RWPE1 (cell line): ENCODE measurements around the gene PIAS2.

ENCODE experiments used
- CTCF ChIA-PET: fragments of 350-600 bp; sonication (Branson Sonifier 250); formaldehyde crosslinking; extraction: SDS; loops from one replicate; lab custom pipeline; 2021; lab: Yijun Ruan, JAX
- POLR2A ChIA-PET: fragments of 400-600 bp; formaldehyde crosslinking; extraction: SDS; loops from one replicate; lab custom pipeline; 2020; ENCODE audit warnings: antibody characterized with exemption; ENCODE audit not compliant: low non-redundant PET; lab: Yijun Ruan, JAX
- DNase-seq: peaks from one replicate; pipeline ENCODE4 v3.0.0; 2012; ENCODE audit warnings: low spot score
- H3K27ac ChIP-seq: fragments of 450-650 bp; 2 replicates; pipeline ENCODE4 v1.5.1; 2017
- TF ChIP-seq, protein P1 (sequence below): fragments of 450-650 bp; conservative IDR thresholded peaks from 2 replicates; pipeline ENCODE4 v1.5.1; 2017; ENCODE audit warnings: low read depth, mild to moderate bottlenecking

PIAS2 gene

DNA sequence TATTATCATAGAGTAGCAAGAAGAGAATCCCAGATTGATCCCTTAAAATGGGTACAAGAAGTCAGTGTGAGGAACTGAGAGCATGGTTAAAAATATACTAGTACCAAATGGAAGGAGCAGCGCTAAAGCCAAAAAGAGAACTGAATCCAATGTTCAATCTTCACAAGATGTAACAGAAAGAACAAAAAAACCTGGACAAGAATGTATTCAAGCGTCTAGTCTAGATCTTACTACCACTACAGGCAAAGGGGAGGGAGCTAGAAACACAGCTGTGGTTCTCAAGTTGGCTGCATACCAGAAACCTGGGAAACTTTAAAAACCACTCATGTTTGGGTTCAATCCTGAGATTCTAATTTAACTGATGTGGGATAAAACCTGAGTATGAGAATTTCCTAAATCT lies 57.5 kb downstream of the PIAS2 start:
- ChIA-PET POLR2A (no interaction called here), CTCF (no interaction called here)
- no peak overlapping the region for H3K27ac ChIP-seq
- no peak for DNase-seq
- TF ChIP-seq, protein P1, sequence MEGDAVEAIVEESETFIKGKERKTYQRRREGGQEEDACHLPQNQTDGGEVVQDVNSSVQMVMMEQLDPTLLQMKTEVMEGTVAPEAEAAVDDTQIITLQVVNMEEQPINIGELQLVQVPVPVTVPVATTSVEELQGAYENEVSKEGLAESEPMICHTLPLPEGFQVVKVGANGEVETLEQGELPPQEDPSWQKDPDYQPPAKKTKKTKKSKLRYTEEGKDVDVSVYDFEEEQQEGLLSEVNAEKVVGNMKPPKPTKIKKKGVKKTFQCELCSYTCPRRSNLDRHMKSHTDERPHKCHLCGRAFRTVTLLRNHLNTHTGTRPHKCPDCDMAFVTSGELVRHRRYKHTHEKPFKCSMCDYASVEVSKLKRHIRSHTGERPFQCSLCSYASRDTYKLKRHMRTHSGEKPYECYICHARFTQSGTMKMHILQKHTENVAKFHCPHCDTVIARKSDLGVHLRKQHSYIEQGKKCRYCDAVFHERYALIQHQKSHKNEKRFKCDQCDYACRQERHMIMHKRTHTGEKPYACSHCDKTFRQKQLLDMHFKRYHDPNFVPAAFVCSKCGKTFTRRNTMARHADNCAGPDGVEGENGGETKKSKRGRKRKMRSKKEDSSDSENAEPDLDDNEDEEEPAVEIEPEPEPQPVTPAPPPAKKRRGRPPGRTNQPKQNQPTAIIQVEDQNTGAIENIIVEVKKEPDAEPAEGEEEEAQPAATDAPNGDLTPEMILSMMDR: no peak

DNA sequence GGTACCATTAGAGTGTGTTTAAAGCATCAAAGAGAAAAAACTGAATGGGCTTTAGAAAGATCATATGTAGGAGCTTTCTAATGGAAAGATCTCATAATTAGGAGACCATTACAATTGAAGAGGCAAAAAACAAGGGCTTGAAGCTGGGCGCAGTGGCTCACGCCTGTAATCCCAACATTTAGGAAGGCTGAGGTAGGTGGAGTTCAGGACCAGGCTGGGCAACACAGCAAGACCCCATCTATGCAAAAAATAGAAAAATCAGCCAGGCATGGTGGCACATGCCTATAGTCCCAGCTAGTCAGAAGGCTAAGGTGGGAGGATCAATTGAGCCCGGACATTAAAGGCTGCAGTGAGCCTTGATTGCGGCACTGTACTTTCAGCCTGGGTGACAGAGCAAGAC lies 59.0 kb downstream of the PIAS2 start:
- TF ChIP-seq, protein P1: no peak
- ChIA-PET POLR2A (no interaction called here), CTCF (no interaction called here)

DNA sequence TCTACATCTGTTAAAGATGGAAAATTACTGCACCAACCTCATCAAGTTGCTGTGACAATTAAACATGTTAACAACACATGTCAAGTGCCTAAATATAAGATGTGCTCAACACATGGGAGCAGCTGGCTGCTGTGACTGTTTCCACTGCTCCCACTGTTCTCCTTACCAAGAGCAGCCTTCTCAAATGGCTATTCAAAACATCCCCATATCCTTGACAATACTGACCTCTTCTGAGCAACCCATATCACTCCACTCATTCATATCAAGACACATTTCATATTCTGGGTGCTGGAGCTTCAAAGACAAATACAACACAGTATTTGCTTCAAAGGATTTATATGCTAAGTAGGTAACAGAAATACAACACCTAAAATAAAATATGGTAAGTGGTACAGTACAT lies 60.3 kb downstream of the PIAS2 start:
- POLR2A ChIA-PET: no interaction called here
- TF ChIP-seq, protein P1: no peak
- CTCF ChIA-PET: no interaction called here
- no peak for DNase-seq
- H3K27ac ChIP-seq: no peak overlapping the region

More for the DNA sequence above, 59.0 kb downstream of the PIAS2 start:
- DNase-seq: no peak
- H3K27ac ChIP-seq: no peak overlapping the region

DNA sequence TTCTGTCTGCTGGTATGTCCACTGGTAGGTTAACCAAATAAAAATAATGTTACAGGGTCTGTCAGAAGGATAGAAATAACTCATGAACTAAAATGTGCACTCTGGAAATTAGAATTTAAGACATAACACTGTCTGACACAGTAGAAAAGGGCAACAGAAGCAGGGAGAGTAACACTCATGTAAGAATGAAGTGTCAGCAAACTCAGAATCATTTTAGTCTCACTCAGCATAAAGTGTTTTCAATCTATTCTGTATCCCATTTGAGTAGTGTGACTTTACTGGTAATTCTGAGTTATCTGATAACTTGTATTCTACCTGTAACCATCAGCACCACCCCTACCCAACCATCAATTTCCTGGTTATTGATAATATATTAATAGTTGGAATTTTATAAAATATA lies 68.3 kb downstream of the PIAS2 start:
- TF ChIP-seq, protein P1: no peak
- ChIA-PET CTCF (no interaction called here), POLR2A (no interaction called here)
- no peak for DNase-seq
- no peak overlapping the region for H3K27ac ChIP-seq

DNA sequence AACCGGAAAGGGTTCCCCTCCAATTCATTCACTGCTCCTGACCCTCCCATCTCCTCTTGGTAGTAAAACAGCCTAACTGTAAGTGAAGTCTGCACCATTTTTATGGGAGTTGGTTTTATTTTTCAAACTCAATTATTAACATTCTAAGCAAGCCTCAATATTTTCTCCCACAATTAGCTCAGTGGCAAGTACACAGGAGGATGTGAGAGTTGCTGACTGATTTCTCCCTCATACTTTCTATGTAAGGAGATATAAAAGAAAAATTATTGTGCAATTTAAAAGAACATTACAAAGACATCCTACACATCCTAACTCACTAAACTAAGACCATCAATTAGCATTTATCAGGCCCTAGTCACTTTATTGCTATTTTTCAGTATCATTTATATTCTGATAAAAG lies 73.9 kb downstream of the PIAS2 start:
- no peak for DNase-seq
- TF ChIP-seq, protein P1: no peak
- CTCF ChIA-PET: no interaction called here
- POLR2A ChIA-PET: no interaction called here
- H3K27ac ChIP-seq: no peak overlapping the region

DNA sequence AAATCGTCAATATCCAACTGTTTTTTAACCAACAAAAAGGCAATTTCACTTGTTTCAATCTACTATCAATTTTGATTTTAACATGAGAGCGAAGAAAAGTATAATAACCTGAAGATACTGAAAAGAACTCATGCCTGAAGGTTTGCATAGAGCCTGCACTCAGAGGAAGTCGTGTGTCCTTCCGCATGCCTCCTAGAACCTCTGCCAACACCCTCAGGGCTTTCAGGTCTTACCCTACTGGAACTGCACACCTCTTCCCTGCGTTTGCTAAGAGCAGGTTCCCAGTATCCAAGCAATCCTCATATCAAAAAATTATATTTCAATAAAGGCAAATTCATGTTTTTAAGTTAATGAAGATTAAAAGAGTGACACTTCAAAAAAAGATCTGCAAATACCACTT lies 74.7 kb downstream of the PIAS2 start:
- POLR2A ChIA-PET: no interaction called here
- no peak for DNase-seq
- TF ChIP-seq, protein P1: no peak
- H3K27ac ChIP-seq: no peak overlapping the region
- CTCF ChIA-PET: no interaction called here

DNA sequence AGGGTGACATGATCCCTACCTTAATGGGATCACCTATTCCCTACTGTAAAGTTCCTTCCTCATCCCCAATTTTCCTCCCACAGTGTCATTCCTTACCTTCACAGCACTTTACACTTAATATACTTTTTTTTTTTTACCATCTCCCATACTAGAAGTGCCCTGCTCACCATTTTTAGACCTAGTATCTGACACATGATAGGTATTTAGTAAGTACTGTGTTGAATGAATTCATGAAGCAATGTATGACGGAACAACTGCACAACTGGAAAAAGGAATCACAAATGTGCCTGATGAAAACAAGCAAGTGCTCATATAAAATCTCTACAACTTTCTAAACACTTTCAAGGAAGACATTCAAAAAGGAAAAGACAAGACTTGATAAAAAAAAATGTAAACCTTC lies 83.4 kb downstream of the PIAS2 start:
- ChIA-PET POLR2A (no interaction called here), CTCF (no interaction called here)
- no peak for DNase-seq
- H3K27ac ChIP-seq: no peak overlapping the region
- TF ChIP-seq, protein P1: no peak
